ENCODE measurements around the gene CCDC141.

CCDC141 gene

DNA sequence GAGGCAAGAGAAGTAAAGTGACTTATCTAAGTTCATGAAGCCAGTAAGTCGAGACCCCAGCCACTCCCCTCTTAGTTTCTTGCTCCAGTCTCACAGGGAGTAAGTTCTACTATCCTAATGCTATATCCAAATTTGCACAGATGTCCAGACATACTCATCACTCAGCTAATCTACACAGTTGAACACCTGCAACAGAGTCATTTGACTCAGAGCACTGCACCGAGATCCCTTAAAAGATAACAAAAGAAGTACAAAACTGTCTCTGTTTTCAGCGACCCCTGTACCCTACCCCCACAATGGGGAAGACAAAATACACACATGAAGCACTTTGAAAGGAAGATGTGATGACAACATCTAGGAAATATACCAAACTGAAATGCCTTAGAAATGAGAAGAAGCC, 22.6 kb upstream of the CCDC141 start:
- Histone ChIP-seq H3K27me3 (replicated peaks in 2 of 5; ENCODE audit: control insufficient read depth in 4 of 5, insufficient read depth in 5 of 5, low read length in 4 of 5) (no peaks in the 10 kb centered on the region), H3K27ac (ENCODE audit: insufficient read depth in 1 of 2, low read depth in 1 of 2, low read length in 2 of 2, poor library complexity in 1 of 2, severe bottlenecking in 2 of 2) (no peak overlapping the region), H3K4me1 (ENCODE audit: control extremely low read depth in 1 of 4, control insufficient read depth in 4 of 4, insufficient read depth in 4 of 4, low read length in 3 of 4) (no peaks in the 10 kb centered on the region), H3K9me3 (ENCODE audit: control extremely low read depth in 1 of 5, control insufficient read depth in 4 of 5, insufficient read depth in 2 of 5, low read depth in 1 of 5, low read length in 4 of 5) (peaks cover 0 to 5% (median 5%) of the 10 kb centered on the region in 5 experiments), H3K36me3 (ENCODE audit: control insufficient read depth in 4 of 4, insufficient read depth in 4 of 4, low read length in 3 of 4) (no peaks in the 10 kb centered on the region), H3K4me3 (ENCODE audit: control insufficient read depth in 1 of 7, extremely low read depth in 1 of 7, insufficient read depth in 4 of 7, low read depth in 2 of 7, low read length in 6 of 7) (no peak overlapping the region)
- WGBS (ENCODE audit: insufficient coverage): 91% methylated on average over 3 of the region's 3 CpGs
- no peak for DNase-seq
- POLR2A ChIA-PET: no interaction called here
- CTCF ChIA-PET: no interaction called here

GRCh38 chr2:179071810-179072355, 21.9 kb upstream of the CCDC141 start:
- no peaks in the 10 kb centered on the region for H3K27me3 ChIP-seq (replicated peaks in 2 of 5; ENCODE audit: control insufficient read depth in 4 of 5, insufficient read depth in 5 of 5, low read length in 4 of 5)
- peaks cover 0 to 5% (median 3%) of the 10 kb centered on the region in 5 experiments for H3K9me3 ChIP-seq (ENCODE audit: control extremely low read depth in 1 of 5, control insufficient read depth in 4 of 5, insufficient read depth in 2 of 5, low read depth in 1 of 5, low read length in 4 of 5)
- H3K36me3 ChIP-seq (ENCODE audit: control insufficient read depth in 4 of 4, insufficient read depth in 4 of 4, low read length in 3 of 4): no peaks in the 10 kb centered on the region
- no peak overlapping the region for H3K27ac ChIP-seq (ENCODE audit: insufficient read depth in 1 of 2, low read depth in 1 of 2, low read length in 2 of 2, poor library complexity in 1 of 2, severe bottlenecking in 2 of 2)
- no peaks in the 10 kb centered on the region for H3K4me1 ChIP-seq (ENCODE audit: control extremely low read depth in 1 of 4, control insufficient read depth in 4 of 4, insufficient read depth in 4 of 4, low read length in 3 of 4)
- DNase-seq: no peak
- no peak overlapping the region for H3K4me3 ChIP-seq (ENCODE audit: control insufficient read depth in 1 of 7, extremely low read depth in 1 of 7, insufficient read depth in 4 of 7, low read depth in 2 of 7, low read length in 6 of 7)
- ChIA-PET CTCF (no interaction called here), POLR2A (no interaction called here)
- WGBS (ENCODE audit: insufficient coverage): 100% methylated on average over 1 of the region's 3 CpGs

DNA sequence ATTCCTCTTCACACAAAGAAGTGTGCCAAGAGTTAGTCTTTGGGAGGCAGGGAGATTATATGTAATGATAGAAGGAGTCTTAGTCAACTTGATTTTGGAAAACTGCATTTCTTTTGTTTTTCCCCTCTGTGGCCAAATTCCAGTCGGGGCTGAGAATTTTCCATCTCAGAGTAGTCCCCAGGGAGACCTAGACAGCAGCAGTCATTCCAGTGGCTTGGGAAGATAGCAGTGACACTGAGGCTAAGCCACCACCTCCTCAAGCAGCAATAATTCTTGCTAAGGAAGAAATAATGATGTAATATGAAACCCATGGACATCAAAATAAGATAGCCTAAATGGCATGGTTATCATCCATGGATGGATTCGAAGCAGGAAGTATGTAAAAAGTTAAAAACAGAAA, 21.0 kb upstream of the CCDC141 start:
- Histone ChIP-seq H3K9me3 (ENCODE audit: control extremely low read depth in 1 of 5, control insufficient read depth in 4 of 5, insufficient read depth in 2 of 5, low read depth in 1 of 5, low read length in 4 of 5) (peaks cover 0 to 5% (median 2%) of the 10 kb centered on the region in 5 experiments), H3K4me3 (ENCODE audit: control insufficient read depth in 1 of 7, extremely low read depth in 1 of 7, insufficient read depth in 4 of 7, low read depth in 2 of 7, low read length in 6 of 7) (no peak overlapping the region), H3K4me1 (ENCODE audit: control extremely low read depth in 1 of 4, control insufficient read depth in 4 of 4, insufficient read depth in 4 of 4, low read length in 3 of 4) (no peaks in the 10 kb centered on the region), H3K27me3 (replicated peaks in 2 of 5; ENCODE audit: control insufficient read depth in 4 of 5, insufficient read depth in 5 of 5, low read length in 4 of 5) (no peaks in the 10 kb centered on the region), H3K27ac (ENCODE audit: insufficient read depth in 1 of 2, low read depth in 1 of 2, low read length in 2 of 2, poor library complexity in 1 of 2, severe bottlenecking in 2 of 2) (no peak overlapping the region), H3K36me3 (ENCODE audit: control insufficient read depth in 4 of 4, insufficient read depth in 4 of 4, low read length in 3 of 4) (no peaks in the 10 kb centered on the region)
- WGBS (ENCODE audit: insufficient coverage): 80% methylated on average over 1 of the region's 2 CpGs
- DNase-seq: no peak
- ChIA-PET POLR2A (no interaction called here), CTCF (no interaction called here)

GRCh38 chr2:179069685-179070084, 19.7 kb upstream of the CCDC141 start:
- H3K36me3 ChIP-seq (ENCODE audit: control insufficient read depth in 4 of 4, insufficient read depth in 4 of 4, low read length in 3 of 4): no peaks in the 10 kb centered on the region

DNA sequence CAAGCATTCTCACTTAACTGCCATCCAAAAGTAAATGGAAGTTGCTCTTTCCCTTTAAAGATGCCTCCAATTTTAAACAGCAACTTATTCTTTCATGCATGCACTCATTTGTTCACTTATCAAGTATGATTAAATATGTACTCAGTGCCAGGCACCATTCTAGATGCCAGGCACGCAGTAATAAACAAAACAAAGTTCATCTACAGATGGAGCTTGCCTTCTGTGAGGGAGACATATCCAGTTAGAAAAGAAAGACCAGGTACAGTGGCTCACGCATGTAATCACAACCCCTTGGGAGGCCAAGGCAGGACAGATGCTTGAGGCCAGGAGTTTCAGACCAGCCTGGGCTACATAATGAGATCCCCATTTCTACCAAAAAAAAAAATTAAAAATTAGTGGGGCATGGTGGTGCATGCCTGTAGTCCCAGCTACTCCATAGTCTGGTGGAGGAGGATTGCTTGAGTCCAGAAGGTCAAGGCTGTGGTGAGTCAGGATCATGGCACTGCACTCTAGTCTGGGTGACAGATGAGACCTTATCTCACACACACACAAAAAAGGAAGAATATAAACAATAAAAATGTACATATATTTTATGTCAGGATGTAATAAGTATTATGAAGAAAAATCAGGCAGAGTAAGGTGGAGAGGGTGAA, 19.2 kb upstream of the CCDC141 start:
- Histone ChIP-seq H3K9me3 (ENCODE audit: control extremely low read depth in 1 of 5, control insufficient read depth in 4 of 5, insufficient read depth in 2 of 5, low read depth in 1 of 5, low read length in 4 of 5) (peaks cover 0 to 5% (median 2%) of the 10 kb centered on the region in 5 experiments), H3K4me3 (ENCODE audit: control insufficient read depth in 1 of 7, extremely low read depth in 1 of 7, insufficient read depth in 4 of 7, low read depth in 2 of 7, low read length in 6 of 7) (no peak overlapping the region), H3K36me3 (ENCODE audit: control insufficient read depth in 4 of 4, insufficient read depth in 4 of 4, low read length in 3 of 4) (no peaks in the 10 kb centered on the region), H3K4me1 (ENCODE audit: control extremely low read depth in 1 of 4, control insufficient read depth in 4 of 4, insufficient read depth in 4 of 4, low read length in 3 of 4) (no peaks in the 10 kb centered on the region), H3K27ac (ENCODE audit: insufficient read depth in 1 of 2, low read depth in 1 of 2, low read length in 2 of 2, poor library complexity in 1 of 2, severe bottlenecking in 2 of 2) (no peak overlapping the region), H3K27me3 (replicated peaks in 2 of 5; ENCODE audit: control insufficient read depth in 4 of 5, insufficient read depth in 5 of 5, low read length in 4 of 5) (no peaks in the 10 kb centered on the region)
- DNase-seq: no peak
- WGBS (ENCODE audit: insufficient coverage): 100% methylated on average over 2 of the region's 2 CpGs
- POLR2A ChIA-PET: no interaction called here
- CTCF ChIA-PET: interaction anchor here (1.5 kb wide), 1 partner anchor 11 kb away, joined by 3 read pairs; no protein-coding TSS in a partner anchor

More at GRCh38 chr2:179069685-179070084, 19.7 kb upstream of the CCDC141 start:
- H3K27ac ChIP-seq (ENCODE audit: insufficient read depth in 1 of 2, low read depth in 1 of 2, low read length in 2 of 2, poor library complexity in 1 of 2, severe bottlenecking in 2 of 2): no peak overlapping the region
- 88% methylated on average over 1 of the region's 1 CpG for WGBS (ENCODE audit: insufficient coverage)
- H3K4me1 ChIP-seq (ENCODE audit: control extremely low read depth in 1 of 4, control insufficient read depth in 4 of 4, insufficient read depth in 4 of 4, low read length in 3 of 4): no peaks in the 10 kb centered on the region
- ChIA-PET POLR2A (no interaction called here), CTCF (interaction anchor here (1.5 kb wide), 1 partner anchor 11 kb away, joined by 3 read pairs; no protein-coding TSS in a partner anchor)
- DNase-seq: no peak
- no peaks in the 10 kb centered on the region for H3K27me3 ChIP-seq (replicated peaks in 2 of 5; ENCODE audit: control insufficient read depth in 4 of 5, insufficient read depth in 5 of 5, low read length in 4 of 5)
- H3K4me3 ChIP-seq (ENCODE audit: control insufficient read depth in 1 of 7, extremely low read depth in 1 of 7, insufficient read depth in 4 of 7, low read depth in 2 of 7, low read length in 6 of 7): no peak overlapping the region
- peaks cover 0 to 5% (median 2%) of the 10 kb centered on the region in 5 experiments for H3K9me3 ChIP-seq (ENCODE audit: control extremely low read depth in 1 of 5, control insufficient read depth in 4 of 5, insufficient read depth in 2 of 5, low read depth in 1 of 5, low read length in 4 of 5)

DNA sequence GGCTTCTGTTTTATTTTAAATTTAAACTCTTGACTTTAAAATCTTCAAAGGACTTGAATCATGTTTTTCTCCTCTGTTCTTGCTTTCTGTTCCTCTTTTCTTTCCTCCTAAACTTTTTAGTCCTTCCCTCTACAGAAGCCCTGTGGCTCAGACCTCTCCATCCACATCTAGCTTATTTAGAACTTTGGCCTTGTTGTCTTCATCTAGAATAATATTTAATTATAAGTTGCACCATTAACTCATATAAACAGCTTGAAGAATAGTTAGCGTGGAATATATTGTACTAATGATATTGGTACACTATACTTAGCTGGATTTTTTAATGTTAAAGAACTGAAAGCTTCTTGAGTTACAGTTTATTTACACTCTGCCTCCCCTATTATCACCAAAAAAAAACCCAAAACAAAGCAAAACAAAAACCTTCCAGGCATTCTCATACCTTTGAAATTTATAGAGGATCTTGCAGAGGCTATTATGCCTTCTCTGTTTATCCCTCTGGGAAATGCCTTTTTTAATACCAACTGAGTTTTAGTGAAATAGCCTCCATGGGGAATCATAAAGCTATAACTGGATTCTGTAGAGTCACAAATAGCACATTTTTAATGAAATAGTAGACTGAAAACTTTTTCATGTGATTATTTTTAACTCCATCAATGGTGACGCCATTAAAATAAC, 9.2 kb upstream of the CCDC141 start:
- H3K36me3 ChIP-seq (ENCODE audit: control insufficient read depth in 4 of 4, insufficient read depth in 4 of 4, low read length in 3 of 4): no peaks in the 10 kb centered on the region
- no peaks in the 10 kb centered on the region for H3K27me3 ChIP-seq (replicated peaks in 2 of 5; ENCODE audit: control insufficient read depth in 4 of 5, insufficient read depth in 5 of 5, low read length in 4 of 5)
- H3K4me3 ChIP-seq (ENCODE audit: control insufficient read depth in 1 of 7, extremely low read depth in 1 of 7, insufficient read depth in 4 of 7, low read depth in 2 of 7, low read length in 6 of 7): no peak overlapping the region
- H3K9me3 ChIP-seq (ENCODE audit: control extremely low read depth in 1 of 5, control insufficient read depth in 4 of 5, insufficient read depth in 2 of 5, low read depth in 1 of 5, low read length in 4 of 5): no peaks in the 10 kb centered on the region
- WGBS (ENCODE audit: insufficient coverage): no CpG with 5 or more reads among the region's 2 CpGs
- ChIA-PET POLR2A (no interaction called here), CTCF (interaction anchor here (1.6 kb wide), 1 partner anchor 10 kb away, joined by 3 read pairs; no protein-coding TSS in a partner anchor)
- H3K4me1 ChIP-seq (ENCODE audit: control extremely low read depth in 1 of 4, control insufficient read depth in 4 of 4, insufficient read depth in 4 of 4, low read length in 3 of 4): peaks cover 0 to 2% (median 0%) of the 10 kb centered on the region in 4 experiments
- DNase-seq: peak in 1 of 3 donors; percentile 11
- no peak overlapping the region for H3K27ac ChIP-seq (ENCODE audit: insufficient read depth in 1 of 2, low read depth in 1 of 2, low read length in 2 of 2, poor library complexity in 1 of 2, severe bottlenecking in 2 of 2)

DNA sequence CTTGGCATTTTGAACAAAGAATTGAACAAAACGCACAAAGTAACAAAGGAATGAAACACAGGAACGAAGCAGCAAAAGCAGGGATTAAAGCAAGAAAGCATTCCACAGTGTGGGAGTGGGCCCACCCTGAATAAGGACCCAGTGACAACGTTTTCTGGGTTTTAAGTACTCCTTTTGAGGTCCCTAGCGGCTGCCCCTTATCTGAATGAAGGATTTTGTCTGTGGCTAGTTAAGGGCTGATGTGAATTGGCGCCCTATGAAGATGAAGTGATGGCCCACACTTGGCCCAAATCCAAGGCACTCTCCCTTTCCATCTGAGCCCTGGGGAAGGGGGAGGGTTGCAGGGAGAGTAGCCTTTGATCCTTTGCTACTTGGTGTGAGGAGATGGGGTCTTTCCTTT, 7.8 kb upstream of the CCDC141 start:
- WGBS (ENCODE audit: insufficient coverage): 97% methylated on average over 4 of the region's 5 CpGs
- Histone ChIP-seq H3K27ac (ENCODE audit: insufficient read depth in 1 of 2, low read depth in 1 of 2, low read length in 2 of 2, poor library complexity in 1 of 2, severe bottlenecking in 2 of 2) (no peak overlapping the region), H3K4me3 (ENCODE audit: control insufficient read depth in 1 of 7, extremely low read depth in 1 of 7, insufficient read depth in 4 of 7, low read depth in 2 of 7, low read length in 6 of 7) (no peak overlapping the region), H3K27me3 (replicated peaks in 2 of 5; ENCODE audit: control insufficient read depth in 4 of 5, insufficient read depth in 5 of 5, low read length in 4 of 5) (no peaks in the 10 kb centered on the region), H3K36me3 (ENCODE audit: control insufficient read depth in 4 of 4, insufficient read depth in 4 of 4, low read length in 3 of 4) (no peaks in the 10 kb centered on the region), H3K4me1 (ENCODE audit: control extremely low read depth in 1 of 4, control insufficient read depth in 4 of 4, insufficient read depth in 4 of 4, low read length in 3 of 4) (peaks cover 0 to 2% (median 0%) of the 10 kb centered on the region in 4 experiments), H3K9me3 (ENCODE audit: control extremely low read depth in 1 of 5, control insufficient read depth in 4 of 5, insufficient read depth in 2 of 5, low read depth in 1 of 5, low read length in 4 of 5) (no peaks in the 10 kb centered on the region)
- POLR2A ChIA-PET: no interaction called here
- DNase-seq: no peak
- CTCF ChIA-PET: interaction anchor here (1.6 kb wide), 1 partner anchor 12 kb away, joined by 3 read pairs; no protein-coding TSS in a partner anchor
